CMK (cell line): Measurements from ENCODE around the gene GATM.
"Not testable (repeated sequence)": the region's sequence is repeated elsewhere in the genome, so short reads cannot be mapped to it uniquely, and the experiment has no call there.

Experiments used
- DNase-seq: peaks from one replicate; pipeline ENCODE4 v3.0.0-alpha.2; 2010; ENCODE audit warnings: low read depth

GATM gene

GRCh38 chr15:45351227-45351626 lies 27.1 kb downstream of the GATM start:
- DNase-seq, result no peak

GRCh38 chr15:45349623-45350022 lies 28.7 kb downstream of the GATM start:
- no peak for DNase-seq

GRCh38 chr15:45347989-45348388 lies 30.4 kb downstream of the GATM start:
- DNase-seq, result no peak

- no peak for DNase-seq
Observed at GRCh38 chr15:45347033-45347432, 31.3 kb downstream of the GATM start.

- DNase-seq, result no peak
Observed at GRCh38 chr15:45346381-45346780, 32.0 kb downstream of the GATM start.

GRCh38 chr15:45343258-45343860 lies 35.0 kb downstream of the GATM start:
- no peak for DNase-seq

GRCh38 chr15:45341790-45342189 lies 36.6 kb downstream of the GATM start:
- DNase-seq, result no peak

GRCh38 chr15:45340429-45340828 lies 37.9 kb downstream of the GATM start:
- DNase-seq, result no peak

GRCh38 chr15:45338417-45338816 lies 39.9 kb downstream of the GATM start:
- peak; percentile 67 for DNase-seq

GRCh38 chr15:45337224-45337623 lies 41.1 kb downstream of the GATM start:
- no peak for DNase-seq

GRCh38 chr15:45333550-45333949 lies 44.8 kb downstream of the GATM start:
- DNase-seq, result no peak

- DNase-seq, result no peak
Observed at GRCh38 chr15:45332694-45333093, 45.6 kb downstream of the GATM start.

GRCh38 chr15:45331972-45332371 lies 46.4 kb downstream of the GATM start:
- no peak for DNase-seq

- no peak for DNase-seq
Observed at GRCh38 chr15:45328663-45329062, 49.7 kb downstream of the GATM start.

- DNase-seq, result no peak
Observed at GRCh38 chr15:45326741-45327140, 51.6 kb downstream of the GATM start.

- no peak for DNase-seq
Observed at GRCh38 chr15:45326280-45326679, 52.1 kb downstream of the GATM start.

GRCh38 chr15:45320581-45321205 lies 57.7 kb downstream of the GATM start:
- no peak for DNase-seq

- no peak for DNase-seq
Observed at GRCh38 chr15:45319472-45320214, 58.7 kb downstream of the GATM start.

GRCh38 chr15:45314960-45315359 lies 63.4 kb downstream of the GATM start:
- DNase-seq, result no peak

GRCh38 chr15:45314117-45314516 lies 64.2 kb downstream of the GATM start:
- DNase-seq, result not testable (repeated sequence)
